ENCODE results near the gene HAND2. TPM values are rescaled to one million over a fixed set of nuclear protein-coding genes. Genes with fewer than 3 reads are reported as not detected.
A peak's percentile ranks its signal among the peaks of the same experiment; 100 is the strongest.

The HAND2 gene
- total and polyA plus RNA-seq, 2 of the 13 experiments (the other 11 are each of a cell fraction or from before 2014, with no cell fraction given): not detected

- no peak for TF ChIP-seq ZBTB37 (CRISPR knock-in tag; IDR thresholded peaks at IDR 0.05)
- no peak for TF ChIP-seq EZH2 (conservative IDR thresholded peaks at IDR 0.05; ENCODE audit: low read depth, low read length)
- TF ChIP-seq ZNF333 (CRISPR knock-in tag; IDR thresholded peaks at IDR 0.05; ENCODE audit: borderline replicate concordance): no peak
- TF ChIP-seq NFIC (IDR thresholded peaks at IDR 0.05; ENCODE audit: low read length): no peak
- TF ChIP-seq ZNF451 (CRISPR knock-in tag; IDR thresholded peaks at IDR 0.05): no peak
- TF ChIP-seq PLSCR1 (CRISPR knock-in tag; IDR thresholded peaks at IDR 0.05; ENCODE audit: borderline replicate concordance): no peak
- TF ChIP-seq ZNF772 (CRISPR knock-in tag; IDR thresholded peaks at IDR 0.05): no peak
- no peak for TF ChIP-seq PRDM15 (CRISPR knock-in tag; IDR thresholded peaks at IDR 0.05)
- no peak for TF ChIP-seq PHB2 (IDR thresholded peaks at IDR 0.05; ENCODE audit: partially characterized antibody)
- TF ChIP-seq SALL1 (CRISPR knock-in tag; IDR thresholded peaks at IDR 0.05): no peak
- TF ChIP-seq ZSCAN21 (CRISPR knock-in tag; IDR thresholded peaks at IDR 0.05; ENCODE audit: borderline replicate concordance): 0 out of 2 replicates have a peak, but pooled peaks have one; percentile 26
- TF ChIP-seq ZNF3 (CRISPR knock-in tag; IDR thresholded peaks at IDR 0.05): no peak
- TF ChIP-seq ZBTB7B (CRISPR knock-in tag; IDR thresholded peaks at IDR 0.05): no peak
- no peak for TF ChIP-seq ZNF792 (CRISPR knock-in tag; IDR thresholded peaks at IDR 0.05)
- TF ChIP-seq ZNF225 (CRISPR knock-in tag; IDR thresholded peaks at IDR 0.05): no peak
- TF ChIP-seq ZSCAN5A (CRISPR knock-in tag; IDR thresholded peaks at IDR 0.05; ENCODE audit: borderline replicate concordance): no peak
- no peak for TF ChIP-seq ZFAT (CRISPR knock-in tag; conservative IDR thresholded peaks at IDR 0.05)
- no peak for TF ChIP-seq LRRFIP1 (CRISPR knock-in tag; conservative IDR thresholded peaks at IDR 0.05)
- TF ChIP-seq BRF2 (CRISPR knock-in tag; IDR thresholded peaks at IDR 0.05): no peak
Observed at GRCh38 chr4:173490817-173491528, 39.1 kb downstream of the HAND2 start (continued).
